IMR-90 (cell line): ENCODE measurements around the gene MYH10. TPM values are rescaled to one million over a fixed set of nuclear protein-coding genes. Genes with fewer than 3 reads are reported as not detected.

Experiments
- ATAC-seq: fragments of 200-7000 bp; cut with Tn5 transposase; 2 replicates; pipeline ENCODE4 v1.9.1; 2020; ENCODE audit warnings: low read depth, mild to moderate bottlenecking, moderate library complexity
- BruUV-seq: library from RNA; stranded (reverse); fragments of 400-500 nt; replicated peaks from 2 replicates; lab custom pipeline; 2021; lab: Mats Ljungman, UMichigan
- CTCF ChIA-PET: fragments of 300-600 bp; formaldehyde crosslinking; extraction: SDS; loops from one replicate; lab custom pipeline; 2021; ENCODE audit warnings: antibody characterized with exemption; lab: Yijun Ruan, JAX
- POLR2A ChIA-PET: fragments of 300-600 bp; sonication (Branson Sonifier 250); formaldehyde crosslinking; loops from one replicate; lab custom pipeline; 2022; ENCODE audit warnings: antibody characterized with exemption; ENCODE audit not compliant: unreplicated experiment; lab: Charles Lee
- DNase-seq: peaks from one replicate; pipeline ENCODE4 v3.0.0; 2013
- H2AFZ ChIP-seq: replicated peaks from 2 replicates; pipeline ENCODE3; 2013; ENCODE audit warnings: low read length, mild to moderate bottlenecking; ENCODE audit not compliant: poor library complexity
- H2AK5ac ChIP-seq: 2 replicates; pipeline ENCODE4 v1.6.1; 2013; ENCODE audit warnings: low read depth, low read length, inconsistent platforms
- H2AK9ac ChIP-seq: replicated peaks from 2 replicates; pipeline ENCODE3; 2013; ENCODE audit warnings: mild to moderate bottlenecking, low read depth, low read length, moderate library complexity; ENCODE audit not compliant: poor library complexity
- H2BK120ac ChIP-seq: 2 replicates; pipeline ENCODE4 v1.6.1; 2013; ENCODE audit warnings: low read depth, low read length, inconsistent platforms
- H2BK15ac ChIP-seq: 3 replicates; pipeline ENCODE4 v1.6.1; 2013; ENCODE audit warnings: low read depth, low read length, inconsistent platforms
- H2BK20ac ChIP-seq: 2 replicates; pipeline ENCODE4 v1.6.1; 2013; ENCODE audit warnings: low read depth, mild to moderate bottlenecking, inconsistent platforms, low read length, moderate library complexity
- H2BK5ac ChIP-seq: 2 replicates; pipeline ENCODE4 v1.6.1; 2013; ENCODE audit warnings: mild to moderate bottlenecking, low read depth, low read length, inconsistent platforms; ENCODE audit not compliant: poor library complexity, severe bottlenecking
- H3K14ac ChIP-seq: replicated peaks from 2 replicates; pipeline ENCODE4 v1.6.1; 2013; ENCODE audit warnings: low read depth, low read length, inconsistent platforms
- H3K18ac ChIP-seq: 2 replicates; pipeline ENCODE4 v1.6.1; 2013; ENCODE audit warnings: low read depth, low read length, control low read depth
- H3K23ac ChIP-seq: 2 replicates; pipeline ENCODE4 v1.6.1; 2013; ENCODE audit warnings: low read depth, low read length, inconsistent platforms
- H3K27ac ChIP-seq: 2 replicates; pipeline ENCODE4 v1.5.1; 2013; ENCODE audit warnings: mild to moderate bottlenecking, control low read depth, low read length; ENCODE audit not compliant: insufficient read depth
- H3K27me3 ChIP-seq: 2 replicates; pipeline ENCODE4 v1.6.1; 2013; ENCODE audit warnings: low read length; ENCODE audit not compliant: control insufficient read depth, insufficient read depth
- H3K36me3 ChIP-seq: 2 replicates; pipeline ENCODE4 v1.6.1; 2013; ENCODE audit warnings: low read length, mixed read lengths; ENCODE audit not compliant: control insufficient read depth, insufficient read depth
- H3K4ac ChIP-seq: 2 replicates; pipeline ENCODE4 v1.6.1; 2013; ENCODE audit warnings: low read depth, low read length, inconsistent platforms
- H3K4me1 ChIP-seq: 2 replicates; pipeline ENCODE4 v1.6.1; 2013; ENCODE audit warnings: low read length, mixed read lengths; ENCODE audit not compliant: control insufficient read depth, insufficient read depth
- H3K4me2 ChIP-seq: 2 replicates; pipeline ENCODE4 v1.6.1; 2013; ENCODE audit warnings: low read depth, mild to moderate bottlenecking, control low read depth, low read length, moderate library complexity
- H3K4me3 ChIP-seq: 2 replicates; pipeline ENCODE4 v1.5.1; 2013; ENCODE audit warnings: low read depth, mild to moderate bottlenecking, control low read depth, low read length, moderate library complexity; ENCODE audit not compliant: insufficient read depth
- H3K56ac ChIP-seq: 2 replicates; pipeline ENCODE4 v1.6.1; 2013; ENCODE audit warnings: low read length, inconsistent platforms; ENCODE audit not compliant: insufficient read depth; ENCODE audit errors: extremely low read depth
- H3K79me1 ChIP-seq, 2 experiments: 2 replicates each; pipeline ENCODE4 v1.6.1; 2013; ENCODE audit warnings: low read length in 2 of 2, inconsistent platforms in 1 of 2, low read depth in 1 of 2
- H3K9ac ChIP-seq: 2 replicates; pipeline ENCODE4 v1.6.1; 2013; ENCODE audit warnings: low read depth, low read length, control low read depth
- H3K9me1 ChIP-seq: 2 replicates; pipeline ENCODE4 v1.6.1; 2013; ENCODE audit warnings: low read length, inconsistent platforms; ENCODE audit not compliant: insufficient read depth
- H3K9me3 ChIP-seq: 2 replicates; pipeline ENCODE4 v1.6.1; 2013; ENCODE audit warnings: low read length; ENCODE audit not compliant: control insufficient read depth, insufficient read depth
- H4K20me1 ChIP-seq: 2 replicates; pipeline ENCODE4 v1.6.1; 2013; ENCODE audit warnings: low read length, inconsistent platforms; ENCODE audit not compliant: insufficient read depth
- H4K5ac ChIP-seq: 2 replicates; pipeline ENCODE4 v1.6.1; 2013; ENCODE audit warnings: mild to moderate bottlenecking, low read depth, low read length, control low read depth
- H4K8ac ChIP-seq, 2 experiments: 2 replicates each; pipeline ENCODE4 v1.6.1; 2013; ENCODE audit warnings: low read depth in 2 of 2, low read length in 2 of 2, control low read depth in 1 of 2, inconsistent platforms in 1 of 2
- H4K91ac ChIP-seq: 2 replicates; pipeline ENCODE4 v1.6.1; 2013; ENCODE audit warnings: low read depth, low read length, inconsistent platforms; ENCODE audit not compliant: insufficient read depth
- MAZ ChIP-seq: IDR thresholded peaks from 2 replicates; pipeline ENCODE4 v1.6.1; 2012; ENCODE audit warnings: low read depth, mild to moderate bottlenecking, low read length, improper control_type of control experiment, moderate library complexity, borderline replicate concordance
- RCOR1 ChIP-seq: IDR thresholded peaks from 2 replicates; pipeline ENCODE4 v1.6.1; 2012; ENCODE audit warnings: mild to moderate bottlenecking, low read length, improper control_type of control experiment; ENCODE audit not compliant: insufficient replicate concordance
- WGBS, 2 experiments: methylation state at CpG; one replicate each; pipeline versions ENCODE4 v1.1.5 to v1.1.7; 2013; ENCODE audit warnings: missing lambda C conversion rate in 2 of 2; ENCODE audit not compliant: insufficient read length in 1 of 2; ENCODE audit errors: extremely low coverage in 2 of 2; 5-methylcytosine and 5-hydroxymethylcytosine counted together
- dilution Hi-C: fragments of 300-500 bp; cut with HindIII; formaldehyde crosslinking; loops from one replicate; pipeline ENCODE4 v1.14.3; 2018; ENCODE audit warnings: low sequenced_read_pairs; ENCODE audit not compliant: unreplicated experiment
- in situ Hi-C: fragments of 300-500 bp; cut with MboI; formaldehyde crosslinking; loops from 3 replicates; pipeline ENCODE4 v1.14.3; 2019; ENCODE audit warnings: low sequenced_read_pairs, inconsistent platforms, mixed read lengths
- intact Hi-C: fragments of 100-400 bp; cut with micrococcal nuclease; formaldehyde crosslinking; loops from 2 replicates; pipeline ENCODE4 v1.10.0; 2022
- polyA plus RNA-seq, 3 experiments: library from polyadenylated mRNA; depleted of rRNA; stranded (reverse); fragments of >200 nt; gene quantifications; 2 replicates each; pipeline ENCODE4 v1.2.3, GENCODE V29; 2012; ENCODE audit warnings: low replicate concordance in 1 of 3
- total RNA-seq: library from RNA; depleted of rRNA; stranded (reverse); fragments of >200 nt; gene quantifications from 2 replicates; pipeline ENCODE4 v1.2.3, GENCODE V29; 2012

MYH10 gene
- total and polyA plus RNA-seq, 2 of the 4 experiments (the other 2 are of a cell fraction), result 71.2 to 95.2 TPM

GRCh38 chr17:8464941-8465340 lies 165.6 kb downstream of the MYH10 start:
- intact Hi-C loops, result no loop called here
- Histone ChIP-seq H3K36me3 (peaks cover 59% of the 10 kb centered on the region), H3K9me3 (no peaks in the 10 kb centered on the region), H4K91ac (no peak overlapping the region), H3K4me1 (peaks cover 13% of the 10 kb centered on the region; the same call in 1 of the 2 replicates), H3K4me3 (no peak overlapping the region), H3K18ac (no peak overlapping the region), H2AK9ac (no peak overlapping the region), H2BK120ac (no peak overlapping the region), H3K23ac (peak overlapping the region; percentile 71; the same call in 1 of the 2 replicates), H2BK20ac (no peak overlapping the region), H3K27me3 (no peaks in the 10 kb centered on the region), H3K4me2 (no peak overlapping the region), H4K8ac (no peak overlapping the region), H3K56ac (no peak overlapping the region), H2BK5ac (no peak overlapping the region), H2AFZ (no peak overlapping the region), H3K27ac (peak overlapping the region; percentile 12; the same call in 1 of the 2 replicates), H2AK5ac (no peak overlapping the region), H3K4ac (no peak overlapping the region), H3K14ac (no peak overlapping the region), H3K79me1 (peaks cover 34 to 82% of the 10 kb centered on the region in 2 experiments), H4K20me1 (peaks cover 80% of the 10 kb centered on the region), H2BK15ac (no peak overlapping the region), H3K9me1 (peaks cover 10% of the 10 kb centered on the region; the same call in 1 of the 2 replicates), H4K5ac (no peak overlapping the region), H3K9ac (no peak overlapping the region)
- no TSS peak for BruUV-seq
- dilution Hi-C loops, result no loop called here
- in situ Hi-C loops, result no loop called here
- POLR2A ChIA-PET, result no interaction called here
- 67% methylated on average over 2 of the region's 4 CpGs; no CpG with 5 or more reads in 1 of the 2 experiments for WGBS, 2 experiments
- no peak for TF ChIP-seq MAZ
- no peak for TF ChIP-seq RCOR1
- ATAC-seq (no peak; the same call in 1 of the 2 replicates), DNase-seq (no peak)
- CTCF ChIA-PET, result no interaction called here
